NCI-H1436 (cell line): ENCODE results near the gene CASKIN1.
"Not testable (repeated sequence)": the region's sequence is repeated elsewhere in the genome, so short reads cannot be mapped to it uniquely, and the experiment has no call there.

Experiments
- DNase-seq: peaks from one replicate; lab custom pipeline; 2025; lab: John Stamatoyannopoulos, UW

CASKIN1 gene

DNA sequence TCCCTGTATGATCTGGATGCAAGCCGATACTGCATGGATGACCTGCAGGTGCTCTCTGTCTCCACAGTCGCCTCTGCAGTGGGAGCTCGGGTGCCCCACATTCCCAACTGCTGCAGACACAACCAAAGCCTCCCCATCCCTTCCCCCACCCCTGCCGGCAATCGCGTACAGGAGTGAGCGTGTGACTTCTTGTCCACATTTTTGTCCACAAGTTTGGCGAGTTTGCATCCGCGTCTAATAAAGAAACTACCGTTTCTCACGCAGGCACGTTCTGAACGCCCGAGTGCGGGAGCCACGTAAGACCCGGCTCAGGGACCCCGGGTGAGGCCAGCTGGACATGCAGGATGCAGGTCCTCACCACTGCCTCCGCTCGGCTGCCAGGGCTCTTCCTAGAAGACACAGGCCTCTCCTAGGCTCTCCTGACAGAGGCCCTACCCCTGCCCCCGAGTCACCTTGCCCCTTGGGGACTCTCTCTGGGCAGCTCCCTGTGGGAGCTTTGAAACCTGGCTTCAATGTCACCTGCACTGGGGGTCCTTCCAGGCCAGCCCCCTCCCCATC is 66.4 kb downstream of the CASKIN1 start:
- not testable (repeated sequence) for DNase-seq

DNA sequence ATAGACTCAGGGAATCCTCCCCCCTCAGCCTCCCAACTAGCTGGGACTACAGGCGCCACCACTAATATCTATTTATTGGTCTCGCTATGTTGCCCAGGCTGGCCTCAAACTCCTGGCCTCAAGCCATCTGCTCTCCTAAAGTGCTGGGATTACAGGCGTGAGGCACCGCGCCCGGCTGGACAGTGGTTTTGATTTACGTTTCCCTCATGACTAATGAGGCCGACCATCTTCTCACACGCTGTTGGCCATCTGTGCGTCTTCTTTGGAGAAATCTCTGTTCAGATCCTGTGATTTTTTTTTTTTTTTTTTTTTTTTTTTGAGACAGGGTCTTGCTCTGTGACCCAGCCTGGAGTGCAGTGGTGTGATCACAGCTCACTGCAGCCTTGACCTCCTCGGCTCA is 67.2 kb downstream of the CASKIN1 start:
- not testable (repeated sequence) for DNase-seq

DNA sequence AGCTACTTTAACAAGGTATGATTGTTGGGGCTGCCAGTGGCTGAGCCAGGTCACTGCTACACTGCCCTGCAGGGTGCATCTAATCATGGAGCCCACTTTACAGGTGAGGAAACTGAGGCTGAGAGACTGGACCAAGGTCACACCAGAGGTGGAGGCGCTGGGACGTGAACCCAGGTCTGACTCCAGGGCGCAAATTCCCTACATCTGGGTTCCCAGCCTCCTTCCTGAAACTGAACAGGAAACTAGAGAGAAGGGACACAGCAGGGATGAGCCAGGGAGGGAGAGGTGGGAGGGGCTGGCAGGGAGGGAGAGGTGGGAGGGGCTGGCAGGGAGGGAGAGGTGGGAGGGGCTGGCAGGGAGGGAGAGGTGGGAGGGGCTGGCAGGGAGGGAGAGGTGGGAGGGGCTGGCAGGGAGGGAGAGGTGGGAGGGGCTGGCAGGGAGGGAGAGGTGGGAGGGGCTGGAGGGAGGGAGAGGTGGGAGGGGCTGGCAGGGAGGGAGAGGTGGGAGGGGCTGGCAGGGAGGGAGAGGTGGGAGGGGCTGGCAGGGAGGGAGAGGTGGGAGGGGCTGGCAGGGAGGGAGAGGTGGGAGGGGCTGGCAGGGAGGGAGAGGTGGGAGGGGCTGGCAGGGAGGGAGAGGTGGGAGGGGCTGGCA is 68.7 kb downstream of the CASKIN1 start:
- not testable (repeated sequence) for DNase-seq
